GM12892 (cell line): ENCODE measurements around the gene PRM3.

Source experiments
- POLR2A ChIP-seq: IDR thresholded peaks from 2 replicates; pipeline ENCODE4 v1.6.1; 2011; ENCODE audit warnings: low read depth, low read length, control low read depth
- POLR2AphosphoS5 ChIP-seq: IDR thresholded peaks from 2 replicates; pipeline ENCODE4 v1.6.1; 2011; ENCODE audit warnings: low read depth, low read length, control low read depth

DNA sequence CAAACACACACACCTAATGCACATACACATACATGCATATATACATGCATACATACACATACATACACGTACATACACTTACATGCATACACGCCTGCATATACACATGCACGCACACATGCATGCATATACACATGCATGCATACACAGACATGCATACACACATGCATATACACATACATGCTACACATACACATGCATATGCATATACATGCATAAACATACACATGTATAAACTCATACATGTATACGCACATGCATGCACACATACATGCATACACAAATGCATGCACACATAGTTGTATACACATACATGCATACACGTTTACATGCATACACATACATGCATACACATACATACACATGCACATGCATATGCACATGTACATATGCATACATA lies 48.2 kb upstream of the PRM3 start:
- TF ChIP-seq POLR2A (no peak), POLR2AphosphoS5 (no peak)
